D341Med (cell line): Measurements from ENCODE around the gene S100A1.

ENCODE experiments used
- DNase-seq: peaks from one replicate; pipeline ENCODE4 v3.0.0; 2012; ENCODE audit warnings: low spot score

Gene S100A1

DNA sequence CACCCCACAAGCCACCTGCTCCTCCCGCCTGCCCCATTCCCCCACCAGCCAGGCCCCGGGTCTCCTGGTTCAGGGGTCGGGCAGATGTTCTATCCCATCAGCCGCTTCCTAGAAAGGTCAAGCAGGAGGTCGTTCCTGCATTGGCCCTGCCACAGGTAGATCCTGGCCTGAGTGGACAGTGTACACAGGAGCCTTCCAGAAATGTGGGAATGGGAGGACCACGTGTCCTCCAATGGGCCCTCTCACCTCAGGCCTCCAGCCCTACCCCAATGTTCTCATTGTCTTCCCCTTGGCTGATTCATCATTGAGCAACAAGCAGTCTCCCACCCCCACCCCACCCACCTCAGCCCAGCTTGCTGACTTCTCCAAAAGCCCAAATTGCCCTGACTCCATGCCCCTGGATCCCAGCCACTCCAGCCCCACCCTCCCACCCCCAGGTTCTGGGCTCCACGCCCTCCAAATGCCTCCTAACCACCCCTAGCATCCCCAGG, 17.4 kb upstream of the S100A1 start:
- no peak for DNase-seq

- DNase-seq = no peak
These were observed 16.9 kb upstream of the S100A1 start for GRCh38 chr1:153611356-153611755.

DNA sequence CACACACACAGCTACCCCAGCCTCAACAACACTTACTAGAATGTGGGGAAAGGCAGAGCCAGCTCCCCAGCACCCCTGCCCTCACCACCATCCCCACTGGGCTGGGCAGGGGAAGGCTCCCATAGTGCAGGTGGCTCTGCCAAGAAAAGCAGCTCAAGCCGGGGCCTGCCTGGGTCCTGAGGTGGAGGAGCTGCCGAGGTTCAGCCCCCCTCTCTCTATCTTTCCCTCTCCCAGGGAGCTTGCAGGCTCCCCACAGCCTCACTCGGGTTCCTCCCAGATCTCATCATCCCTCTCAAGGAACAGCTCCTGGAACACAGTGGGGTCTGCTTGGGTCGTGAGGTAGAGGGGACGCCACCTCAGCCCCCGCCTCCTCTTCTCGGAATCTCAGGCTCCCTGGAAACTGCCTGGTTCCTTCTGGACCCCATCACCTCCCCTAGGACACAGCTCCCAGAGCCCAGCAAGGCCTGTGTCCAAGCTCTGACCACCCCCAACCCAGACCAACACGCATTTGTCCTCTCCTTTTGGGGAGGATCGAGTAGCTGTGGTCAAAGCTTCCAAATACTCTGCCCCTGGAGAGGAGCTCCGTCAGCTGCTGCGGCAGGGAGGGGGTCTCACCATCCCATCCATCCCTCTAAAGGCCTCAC, 16.0 kb upstream of the S100A1 start:
- DNase-seq = no peak

DNA sequence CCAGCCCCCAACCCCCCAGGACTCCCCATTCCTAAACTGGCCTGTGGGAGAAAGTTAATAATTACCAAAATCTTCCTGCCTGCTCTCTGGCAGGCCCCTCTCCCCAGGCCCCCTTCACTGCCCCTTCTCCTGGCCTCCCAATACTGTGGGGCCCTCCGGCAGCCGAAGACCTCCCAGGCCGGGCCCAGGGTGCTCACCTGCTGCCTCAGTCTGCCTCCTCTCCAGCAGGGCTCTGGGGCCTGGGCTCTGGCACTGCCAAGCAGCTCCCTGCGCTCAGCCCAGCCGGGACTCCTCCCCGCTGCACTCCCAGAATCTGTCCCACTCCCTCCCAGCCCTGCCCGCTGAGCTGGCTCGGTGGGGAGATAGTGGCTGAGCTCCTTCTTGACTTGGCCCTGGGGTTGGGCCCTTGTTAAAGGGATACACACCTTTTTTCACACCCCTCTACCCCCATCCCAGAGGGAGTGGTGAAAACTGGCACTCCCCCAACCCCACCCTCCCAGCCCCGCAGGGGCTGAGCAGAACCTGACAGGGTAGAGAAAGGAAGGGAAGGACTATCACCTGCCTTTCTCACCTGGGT, 15.4 kb upstream of the S100A1 start, which contains the start of gene S100A16:
S100A16 (minus strand) TSS at position 383 of the 577 bp plus-strand sequence. CDS start 4,986 bp downstream, outside the sequence.
- peak; percentile 52 for DNase-seq

GRCh38 chr1:153613406-153613805, 14.8 kb upstream of the S100A1 start:
- peak; percentile 24 for DNase-seq

- DNase-seq = no peak
These were observed 13.9 kb upstream of the S100A1 start for GRCh38 chr1:153614189-153614900.

DNA sequence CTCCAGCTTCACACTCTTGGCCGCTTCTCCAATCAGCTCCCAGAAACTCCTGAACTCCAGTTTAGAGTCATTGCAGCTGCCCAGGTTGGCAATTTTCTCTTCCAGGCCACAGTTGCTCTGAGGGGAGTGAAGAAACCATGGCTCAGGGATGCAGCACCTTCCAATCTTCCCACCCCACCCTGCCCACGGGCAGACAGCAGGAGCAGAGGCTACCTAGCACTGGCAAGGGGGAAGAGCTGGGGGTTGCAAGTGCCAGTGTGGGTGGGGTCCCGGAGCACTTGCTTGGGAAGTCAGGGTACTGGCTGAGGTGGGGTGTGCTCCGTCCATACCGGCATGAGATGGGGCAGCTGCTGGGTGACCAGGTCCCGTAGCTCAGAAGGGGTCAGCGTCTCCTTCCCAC, 13.3 kb upstream of the S100A1 start:
- no peak for DNase-seq

DNA sequence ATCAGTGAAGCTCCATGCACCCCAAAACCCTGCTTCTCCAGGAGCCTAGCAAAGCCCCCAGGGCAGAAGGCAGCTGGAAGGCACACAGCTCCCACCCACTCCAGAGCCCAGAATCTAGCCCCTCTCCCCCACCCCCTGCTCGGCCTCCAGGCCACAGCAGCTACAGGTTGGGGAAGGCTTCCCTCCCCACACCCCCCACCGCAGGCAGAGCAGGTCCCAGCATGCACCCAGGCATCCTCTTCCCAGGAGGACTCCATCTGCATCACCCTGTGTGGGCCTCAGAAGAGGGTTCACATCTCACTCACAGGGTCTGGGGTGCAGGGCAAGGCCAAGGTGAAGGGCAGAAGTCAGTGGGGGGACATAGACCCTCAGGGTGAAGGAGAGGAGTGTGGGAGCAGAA, 12.8 kb upstream of the S100A1 start:
- DNase-seq = no peak

GRCh38 chr1:153616144-153616916, 11.9 kb upstream of the S100A1 start, which contains the start of gene S100A14:
TSS of gene S100A14 (minus strand) at chr1:153616325. CDS start at chr1:153615858, 467 bp downstream.
- DNase-seq = peak; percentile 38

DNA sequence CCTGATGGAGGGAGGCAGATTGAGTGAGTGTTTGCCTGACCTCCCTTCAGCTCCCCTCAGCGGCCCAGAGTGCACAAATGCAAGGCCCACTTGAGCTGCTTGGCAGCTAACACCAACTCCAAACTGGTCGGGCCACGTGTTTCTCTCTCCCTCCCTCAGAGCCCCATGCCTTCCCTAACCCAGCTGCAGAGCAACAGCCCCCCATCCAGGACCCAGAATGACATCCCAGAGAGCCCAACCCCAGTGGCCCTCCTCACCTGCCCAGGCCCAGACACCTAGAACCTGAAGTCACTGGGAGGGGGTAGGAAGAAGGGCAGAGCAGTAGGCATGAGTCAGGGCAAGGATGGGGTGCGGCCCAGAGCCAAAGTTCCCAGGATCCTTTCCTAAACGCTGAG, 11.3 kb upstream of the S100A1 start:
- DNase-seq = no peak

- DNase-seq = peak; percentile 85
These were observed 10.6 kb upstream of the S100A1 start for GRCh38 chr1:153617663-153618062.

GRCh38 chr1:153619171-153619570, 9.1 kb upstream of the S100A1 start:
- no peak for DNase-seq

DNA sequence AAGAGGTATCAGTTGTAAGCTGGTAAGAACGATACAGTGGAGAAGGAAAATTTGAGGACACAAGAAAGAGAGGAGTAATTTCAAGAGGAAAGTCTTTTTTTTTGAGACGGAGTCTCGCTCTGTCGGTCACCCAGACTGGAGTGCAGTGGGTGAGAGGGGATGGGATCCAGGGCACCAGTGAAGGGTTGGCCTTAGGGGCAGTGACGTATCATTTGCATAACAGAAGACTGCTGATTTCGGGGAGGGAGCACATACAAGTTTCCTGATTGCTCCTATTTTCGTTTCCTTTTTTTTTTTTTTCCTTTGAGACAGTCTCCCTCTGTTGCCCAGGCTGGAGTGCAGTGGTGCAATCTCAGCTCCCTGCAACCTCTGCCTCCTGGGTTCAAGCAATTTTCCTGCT, 5.1 kb upstream of the S100A1 start:
- DNase-seq = no peak

- no peak for DNase-seq
These were observed 3.1 kb upstream of the S100A1 start for GRCh38 chr1:153624965-153625611.

- no peak for DNase-seq
These were observed 1.7 kb upstream of the S100A1 start for GRCh38 chr1:153626477-153626903.

DNA sequence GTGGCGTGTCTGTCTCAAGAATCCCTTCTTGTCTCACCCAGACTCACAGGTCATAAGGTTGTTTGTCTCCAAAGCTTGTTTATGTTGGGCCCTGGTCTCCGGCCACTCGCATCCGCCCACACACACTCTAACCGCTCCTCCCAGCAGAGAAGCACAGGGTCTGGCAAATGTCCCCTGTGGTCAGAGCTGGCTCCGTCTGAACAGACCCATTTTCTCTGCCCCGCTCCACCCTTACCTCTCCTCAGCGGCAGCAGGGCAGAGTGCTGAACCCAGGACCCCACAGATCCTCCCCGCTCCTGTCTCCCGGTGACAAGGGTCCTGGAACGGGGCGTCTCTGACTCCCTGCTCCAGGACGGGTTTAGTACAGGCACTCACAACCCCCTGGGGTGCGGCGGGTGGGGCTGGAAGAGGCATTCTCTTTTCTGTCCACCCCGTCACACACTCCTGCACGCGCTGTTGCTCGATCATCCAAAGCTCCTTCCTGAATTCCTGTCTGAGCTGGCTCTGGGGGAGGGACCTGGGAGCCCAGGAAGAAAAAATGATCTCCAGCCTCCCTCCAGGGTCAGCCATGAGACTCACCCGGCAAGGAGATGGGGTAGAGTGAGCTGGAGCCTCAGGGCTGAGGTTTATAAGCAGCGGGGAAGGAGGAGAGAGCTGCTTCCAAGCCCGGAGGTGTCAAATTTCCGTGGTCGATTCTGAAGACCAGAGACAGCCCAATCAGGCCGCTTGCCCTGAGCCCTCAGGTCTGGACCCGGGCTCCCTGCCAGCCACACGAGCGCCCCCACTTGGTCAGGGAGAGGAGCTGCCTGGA, 1.1 kb upstream of the S100A1 start, which contains the start of gene S100A13:
S100A13 (minus strand) TSS at position 602 of the 811 bp plus-strand sequence. CDS start 1,033 bp downstream, outside the sequence.
- DNase-seq = peak; percentile 41

GRCh38 chr1:153628638-153629342, 556 bp downstream of the S100A1 start:
- no peak for DNase-seq

DNA sequence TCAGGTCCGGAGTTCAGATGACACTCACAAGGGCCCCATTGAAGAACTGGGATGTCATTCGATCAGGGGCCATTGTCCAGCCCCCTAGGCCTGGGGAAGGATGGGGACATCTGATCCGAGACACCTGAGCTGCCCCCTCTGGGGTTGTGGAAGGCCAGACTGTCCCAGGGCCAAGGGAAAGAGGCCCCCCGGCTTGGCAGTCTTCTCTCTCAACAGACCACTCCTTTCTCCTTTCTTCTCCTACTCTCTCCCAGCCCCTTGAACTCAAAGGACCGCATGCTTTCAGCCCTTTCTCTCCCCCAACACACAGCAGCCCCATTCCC, 1.1 kb downstream of the S100A1 start:
- no peak for DNase-seq

GRCh38 chr1:153629971-153630370, 1.7 kb downstream of the S100A1 start:
- DNase-seq = peak; percentile 30

GRCh38 chr1:153630384-153630783, 2.1 kb downstream of the S100A1 start:
- DNase-seq = no peak
